GM23338 (cell line): ENCODE measurements around the gene HSPB2. TPM values are rescaled to one million over a fixed set of nuclear protein-coding genes. Genes with fewer than 3 reads are reported as not detected.
A peak's percentile ranks its signal among the peaks of the same experiment; 100 is the strongest.

Source experiments
- ATAC-seq: fragments of 200-7000 bp; cut with Tn5 transposase; 3 replicates; pipeline ENCODE4 v1.9.1; 2020
- DNase-seq: peaks from one replicate; pipeline ENCODE4 v3.0.0-alpha.2; 2015; ENCODE audit warnings: low spot score
- H2AFZ ChIP-seq: fragments of 200-600 bp; sonication (generic); 2 replicates; pipeline ENCODE4 v1.8.0; 2016; ENCODE audit warnings: antibody characterized with exemption, mild to moderate bottlenecking, moderate library complexity
- H3F3A ChIP-seq: fragments of 200-600 bp; sonication (generic); replicated peaks from 2 replicates; pipeline ENCODE4 v1.8.0; 2017; ENCODE audit warnings: antibody characterized with exemption, mixed run types, low read depth
- H3K27ac ChIP-seq: fragments of 200-600 bp; sonication (generic); 2 replicates; pipeline ENCODE4 v1.6.1; 2016; ENCODE audit warnings: low read depth
- H3K27me3 ChIP-seq: fragments of 200-600 bp; sonication (generic); 2 replicates; pipeline ENCODE4 v1.8.0; 2016; ENCODE audit warnings: mild to moderate bottlenecking, mixed run types, moderate library complexity; ENCODE audit not compliant: insufficient read depth
- H3K36me3 ChIP-seq: fragments of 200-600 bp; sonication (generic); 2 replicates; pipeline ENCODE4 v1.8.0; 2016; ENCODE audit warnings: mild to moderate bottlenecking; ENCODE audit not compliant: insufficient read depth
- H3K4me1 ChIP-seq: fragments of 200-600 bp; sonication (generic); 2 replicates; pipeline ENCODE4 v1.8.0; 2016; ENCODE audit warnings: mild to moderate bottlenecking, moderate library complexity; ENCODE audit not compliant: insufficient read depth
- H3K4me2 ChIP-seq: fragments of 200-600 bp; sonication (generic); 2 replicates; pipeline ENCODE4 v1.7.1; 2017; ENCODE audit warnings: mixed run types
- H3K4me3 ChIP-seq: fragments of 200-600 bp; sonication (generic); 2 replicates; pipeline ENCODE4 v1.6.1; 2016; ENCODE audit warnings: mixed run types
- H3K79me2 ChIP-seq: fragments of 200-600 bp; sonication (generic); replicated peaks from 2 replicates; pipeline ENCODE4 v1.8.0; 2017; ENCODE audit warnings: mild to moderate bottlenecking; ENCODE audit not compliant: insufficient read depth
- H3K9me2 ChIP-seq: fragments of 200-600 bp; sonication (generic); 2 replicates; pipeline ENCODE4 v1.8.0; 2017; ENCODE audit not compliant: insufficient read depth
- H4K20me1 ChIP-seq: fragments of 200-600 bp; sonication (generic); replicated peaks from 2 replicates; pipeline ENCODE4 v1.8.0; 2017; ENCODE audit warnings: mild to moderate bottlenecking; ENCODE audit not compliant: insufficient read depth
- H3K27ac Mint-ChIP-seq: 2 replicates; pipeline ENCODE4 v1.8.0; 2020; ENCODE audit warnings: inconsistent platforms, mild to moderate bottlenecking, moderate library complexity, mixed read lengths
- H3K27me3 Mint-ChIP-seq: 3 replicates; pipeline ENCODE4 v1.8.0; 2022; ENCODE audit warnings: low read depth, mild to moderate bottlenecking, moderate library complexity, mixed read lengths, inconsistent platforms; ENCODE audit not compliant: insufficient read depth, poor library complexity
- H3K36me3 Mint-ChIP-seq: 3 replicates; pipeline ENCODE4 v1.8.0; 2021; ENCODE audit warnings: low read depth, mild to moderate bottlenecking, inconsistent platforms, moderate library complexity, mixed read lengths
- H3K4me1 Mint-ChIP-seq: 3 replicates; pipeline ENCODE4 v1.8.0; 2020; ENCODE audit warnings: mild to moderate bottlenecking, inconsistent platforms, mixed read lengths
- H3K4me3 Mint-ChIP-seq: 3 replicates; pipeline ENCODE4 v1.8.0; 2021; ENCODE audit warnings: moderate library complexity, mild to moderate bottlenecking, inconsistent platforms, mixed read lengths
- H3K9me3 Mint-ChIP-seq: 3 replicates; pipeline ENCODE4 v1.8.0; 2020; ENCODE audit warnings: moderate library complexity, mild to moderate bottlenecking, inconsistent platforms, mixed read lengths
- CREB1 ChIP-seq: fragments of 250-450 bp; sonication (Bioruptor Pico); IDR thresholded peaks from 2 replicates; pipeline ENCODE4 v1.5.0; 2020; ENCODE audit warnings: low read depth, mild to moderate bottlenecking, moderate library complexity
- EZH2phosphoT487 ChIP-seq: fragments of 200-600 bp; sonication (generic); IDR thresholded peaks from one replicate; pipeline ENCODE4 v1.8.1; 2018; ENCODE audit warnings: antibody characterized with exemption; ENCODE audit not compliant: unreplicated experiment
- ZNF114 ChIP-seq: fragments of 250-450 bp; sonication (Bioruptor Pico); IDR thresholded peaks from 2 replicates; pipeline ENCODE4 v1.5.0; 2020; ENCODE audit warnings: mild to moderate bottlenecking, moderate library complexity
- ZNF331 ChIP-seq: fragments of 250-450 bp; sonication (Bioruptor Pico); IDR thresholded peaks from 2 replicates; pipeline ENCODE4 v1.5.0; 2020; ENCODE audit warnings: low read depth, mild to moderate bottlenecking, moderate library complexity
- polyA plus RNA-seq: library from polyadenylated mRNA; unstranded; fragments of >200 nt; fragmentation: Nextera tagmentation; extraction: Ambion mirVana; gene quantifications from 2 replicates; pipeline ENCODE4 v1.2.1, GENCODE V29; 2016
- total RNA-seq: library from RNA; depleted of rRNA; stranded (reverse); fragments of >200 nt; shearing (Covaris generic); gene quantifications from 2 replicates; pipeline ENCODE4 v1.2.3, GENCODE V29; 2014
- TF ChIP-seq, protein P1 (sequence below): fragments of 250-450 bp; sonication (Bioruptor Pico); IDR thresholded peaks from 2 replicates; pipeline ENCODE4 v1.5.0; 2020; ENCODE audit warnings: mild to moderate bottlenecking, moderate library complexity
- TF ChIP-seq, protein P2 (sequence below): IDR thresholded peaks from 2 replicates; pipeline ENCODE4 v1.6.1; 2016; ENCODE audit warnings: antibody characterized with exemption

HSPB2 gene
- total and polyA plus RNA-seq, 2 experiments from 2014 or later = 1.0 to 2.6 TPM

DNA sequence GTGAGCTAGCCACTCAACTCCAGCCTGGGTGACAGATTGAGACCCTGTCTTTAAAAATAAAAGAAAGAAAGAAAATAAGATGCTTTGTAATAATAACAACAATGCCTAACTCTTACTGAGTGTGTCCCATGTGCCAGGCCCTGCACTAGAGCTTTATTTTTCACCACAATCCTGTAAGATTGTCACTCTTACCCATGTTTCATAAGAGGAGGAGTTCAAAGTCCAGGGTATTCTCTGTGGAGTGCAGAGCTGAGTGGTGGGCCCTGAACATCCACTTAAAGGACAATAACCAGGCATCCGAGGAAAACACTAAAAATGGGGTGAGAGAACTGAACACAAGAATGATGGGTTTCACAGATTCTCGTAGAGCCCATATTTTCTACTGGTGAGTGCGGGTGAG is 5.3 kb downstream of the HSPB2 start (continued):
- TF ChIP-seq, protein P1, sequence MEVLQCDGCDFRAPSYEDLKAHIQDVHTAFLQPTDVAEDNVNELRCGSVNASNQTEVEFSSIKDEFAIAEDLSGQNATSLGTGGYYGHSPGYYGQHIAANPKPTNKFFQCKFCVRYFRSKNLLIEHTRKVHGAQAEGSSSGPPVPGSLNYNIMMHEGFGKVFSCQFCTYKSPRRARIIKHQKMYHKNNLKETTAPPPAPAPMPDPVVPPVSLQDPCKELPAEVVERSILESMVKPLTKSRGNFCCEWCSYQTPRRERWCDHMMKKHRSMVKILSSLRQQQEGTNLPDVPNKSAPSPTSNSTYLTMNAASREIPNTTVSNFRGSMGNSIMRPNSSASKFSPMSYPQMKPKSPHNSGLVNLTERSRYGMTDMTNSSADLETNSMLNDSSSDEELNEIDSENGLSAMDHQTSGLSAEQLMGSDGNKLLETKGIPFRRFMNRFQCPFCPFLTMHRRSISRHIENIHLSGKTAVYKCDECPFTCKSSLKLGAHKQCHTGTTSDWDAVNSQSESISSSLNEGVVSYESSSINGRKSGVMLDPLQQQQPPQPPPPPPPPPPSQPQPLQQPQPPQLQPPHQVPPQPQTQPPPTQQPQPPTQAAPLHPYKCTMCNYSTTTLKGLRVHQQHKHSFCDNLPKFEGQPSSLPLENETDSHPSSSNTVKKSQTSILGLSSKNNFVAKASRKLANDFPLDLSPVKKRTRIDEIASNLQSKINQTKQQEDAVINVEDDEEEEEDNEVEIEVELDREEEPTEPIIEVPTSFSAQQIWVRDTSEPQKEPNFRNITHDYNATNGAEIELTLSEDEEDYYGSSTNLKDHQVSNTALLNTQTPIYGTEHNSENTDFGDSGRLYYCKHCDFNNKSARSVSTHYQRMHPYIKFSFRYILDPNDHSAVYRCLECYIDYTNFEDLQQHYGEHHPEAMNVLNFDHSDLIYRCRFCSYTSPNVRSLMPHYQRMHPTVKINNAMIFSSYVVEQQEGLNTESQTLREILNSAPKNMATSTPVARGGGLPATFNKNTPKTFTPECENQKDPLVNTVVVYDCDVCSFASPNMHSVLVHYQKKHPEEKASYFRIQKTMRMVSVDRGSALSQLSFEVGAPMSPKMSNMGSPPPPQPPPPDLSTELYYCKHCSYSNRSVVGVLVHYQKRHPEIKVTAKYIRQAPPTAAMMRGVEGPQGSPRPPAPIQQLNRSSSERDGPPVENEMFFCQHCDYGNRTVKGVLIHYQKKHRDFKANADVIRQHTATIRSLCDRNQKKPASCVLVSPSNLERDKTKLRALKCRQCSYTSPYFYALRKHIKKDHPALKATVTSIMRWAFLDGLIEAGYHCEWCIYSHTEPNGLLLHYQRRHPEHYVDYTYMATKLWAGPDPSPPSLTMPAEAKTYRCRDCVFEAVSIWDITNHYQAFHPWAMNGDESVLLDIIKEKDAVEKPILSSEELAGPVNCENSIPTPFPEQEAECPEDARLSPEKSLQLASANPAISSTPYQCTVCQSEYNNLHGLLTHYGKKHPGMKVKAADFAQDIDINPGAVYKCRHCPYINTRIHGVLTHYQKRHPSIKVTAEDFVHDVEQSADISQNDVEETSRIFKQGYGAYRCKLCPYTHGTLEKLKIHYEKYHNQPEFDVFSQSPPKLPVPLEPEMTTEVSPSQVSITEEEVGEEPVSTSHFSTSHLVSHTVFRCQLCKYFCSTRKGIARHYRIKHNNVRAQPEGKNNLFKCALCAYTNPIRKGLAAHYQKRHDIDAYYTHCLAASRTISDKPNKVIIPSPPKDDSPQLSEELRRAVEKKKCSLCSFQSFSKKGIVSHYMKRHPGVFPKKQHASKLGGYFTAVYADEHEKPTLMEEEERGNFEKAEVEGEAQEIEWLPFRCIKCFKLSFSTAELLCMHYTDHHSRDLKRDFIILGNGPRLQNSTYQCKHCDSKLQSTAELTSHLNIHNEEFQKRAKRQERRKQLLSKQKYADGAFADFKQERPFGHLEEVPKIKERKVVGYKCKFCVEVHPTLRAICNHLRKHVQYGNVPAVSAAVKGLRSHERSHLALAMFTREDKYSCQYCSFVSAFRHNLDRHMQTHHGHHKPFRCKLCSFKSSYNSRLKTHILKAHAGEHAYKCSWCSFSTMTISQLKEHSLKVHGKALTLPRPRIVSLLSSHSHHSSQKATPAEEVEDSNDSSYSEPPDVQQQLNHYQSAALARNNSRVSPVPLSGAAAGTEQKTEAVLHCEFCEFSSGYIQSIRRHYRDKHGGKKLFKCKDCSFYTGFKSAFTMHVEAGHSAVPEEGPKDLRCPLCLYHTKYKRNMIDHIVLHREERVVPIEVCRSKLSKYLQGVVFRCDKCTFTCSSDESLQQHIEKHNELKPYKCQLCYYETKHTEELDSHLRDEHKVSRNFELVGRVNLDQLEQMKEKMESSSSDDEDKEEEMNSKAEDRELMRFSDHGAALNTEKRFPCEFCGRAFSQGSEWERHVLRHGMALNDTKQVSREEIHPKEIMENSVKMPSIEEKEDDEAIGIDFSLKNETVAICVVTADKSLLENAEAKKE (CRISPR knock-in tag) = no peak

DNA sequence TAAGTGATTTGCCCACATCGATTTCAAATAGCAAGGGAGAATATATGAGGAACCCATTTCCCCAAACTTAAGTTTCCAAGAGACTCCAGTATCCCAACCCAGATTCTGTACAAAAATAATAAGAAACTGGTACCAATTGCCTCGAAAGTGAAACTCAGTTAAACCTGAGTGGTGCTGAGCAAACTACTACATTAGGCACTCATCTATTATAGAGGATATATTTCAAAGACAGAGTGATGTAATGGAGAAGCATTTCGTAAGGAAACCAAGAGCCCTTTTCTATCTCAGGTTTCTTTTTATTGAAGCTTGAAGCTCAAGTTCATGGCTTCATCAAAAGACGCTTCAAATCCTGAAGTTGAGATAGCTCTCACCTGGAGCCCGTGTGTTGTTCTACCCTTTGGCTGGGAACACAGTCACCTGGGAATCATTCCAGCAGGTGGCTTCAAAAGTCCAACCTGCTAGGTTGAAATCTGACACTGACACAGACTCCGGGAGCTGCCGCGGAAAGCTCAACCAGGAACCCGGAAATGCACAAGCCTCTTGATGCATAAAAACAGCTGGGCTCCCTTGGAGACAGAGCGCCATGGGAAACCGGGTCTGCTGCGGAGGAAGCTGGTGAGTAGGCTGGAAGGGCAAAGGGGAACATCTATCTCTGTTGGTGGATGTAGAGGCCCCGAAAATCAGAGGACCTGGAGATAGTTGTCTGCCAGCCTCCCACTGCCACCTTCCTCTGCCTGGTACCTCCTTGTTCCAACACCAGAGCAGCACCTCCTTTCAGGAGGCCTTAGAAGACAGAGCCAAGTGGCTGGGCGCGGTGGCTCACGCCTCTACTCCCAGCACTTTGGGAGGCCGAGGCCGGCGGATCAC is 6.1 kb downstream of the HSPB2 start, which contains the start of gene C11orf52:
TSS of gene C11orf52 (plus strand) at position 524 of the 867 bp plus-strand sequence. CDS start at position 584, 60 bp downstream.
- 0 out of 2 replicates have a peak within 1 kb of the TSS, but pooled peaks have one; percentile 0 for H3K27ac ChIP-seq
- DNase-seq = peak; percentile 97
- peaks cover 27% of the 10 kb centered on the region for H3K4me1 ChIP-seq
- peaks cover 3% of the 10 kb centered on the region; the same call in 1 of the 3 replicates for H3K9me3 Mint-ChIP-seq
- peak within 1 kb of the TSS; percentile 78 for H3K27ac Mint-ChIP-seq
- peaks cover 6% of the 10 kb centered on the region for H3K27me3 Mint-ChIP-seq
- H3K36me3 ChIP-seq = no peaks in the 10 kb centered on the region
- no peaks in the 10 kb centered on the region for H3K79me2 ChIP-seq
- H3K4me2 ChIP-seq = peak within 1 kb of the TSS; percentile 37
- peak; percentile 97 for ATAC-seq
- H3K27me3 ChIP-seq = no peaks in the 10 kb centered on the region
- peaks cover 31% of the 10 kb centered on the region for H3K4me1 Mint-ChIP-seq
- H3K36me3 Mint-ChIP-seq = no peaks in the 10 kb centered on the region
- H4K20me1 ChIP-seq = no peaks in the 10 kb centered on the region
- no peak within 1 kb of the TSS for H2AFZ ChIP-seq
- no peaks in the 10 kb centered on the region for H3K9me2 ChIP-seq
- peak within 1 kb of the TSS; percentile 55; the same call in 2 of the 3 replicates for H3K4me3 Mint-ChIP-seq
- H3K4me3 ChIP-seq = 0 out of 2 replicates have a peak within 1 kb of the TSS, but pooled peaks have one; percentile 14
- H3F3A ChIP-seq = peaks cover 3% of the 10 kb centered on the region; the same call in 1 of the 2 replicates
- TF ChIP-seq, protein P1 (CRISPR knock-in tag) = peak; percentile 57; the same call in 1 of the 2 replicates
- TF ChIP-seq, protein P2, sequence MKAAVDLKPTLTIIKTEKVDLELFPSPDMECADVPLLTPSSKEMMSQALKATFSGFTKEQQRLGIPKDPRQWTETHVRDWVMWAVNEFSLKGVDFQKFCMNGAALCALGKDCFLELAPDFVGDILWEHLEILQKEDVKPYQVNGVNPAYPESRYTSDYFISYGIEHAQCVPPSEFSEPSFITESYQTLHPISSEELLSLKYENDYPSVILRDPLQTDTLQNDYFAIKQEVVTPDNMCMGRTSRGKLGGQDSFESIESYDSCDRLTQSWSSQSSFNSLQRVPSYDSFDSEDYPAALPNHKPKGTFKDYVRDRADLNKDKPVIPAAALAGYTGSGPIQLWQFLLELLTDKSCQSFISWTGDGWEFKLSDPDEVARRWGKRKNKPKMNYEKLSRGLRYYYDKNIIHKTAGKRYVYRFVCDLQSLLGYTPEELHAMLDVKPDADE = 0 out of 2 replicates have a peak, but pooled peaks have one; percentile 28
- TF ChIP-seq ZNF114 = 0 out of 2 replicates have a peak, but pooled peaks have one; percentile 20
- 0 out of 2 replicates have a peak, but pooled peaks have one; percentile 14 for TF ChIP-seq CREB1
- TF ChIP-seq ZNF331 (CRISPR knock-in tag) = no peak
- no peak for TF ChIP-seq EZH2phosphoT487
